ENCODE measurements around the gene STIP1. TPM values are rescaled to one million over a fixed set of nuclear protein-coding genes. Genes with fewer than 3 reads are reported as not detected.

STIP1 gene
- total and polyA plus RNA-seq, 7 donors: 124 to 207 (median 171) TPM

- Histone ChIP-seq H3K27me3 (ENCODE audit: insufficient read depth in 3 of 3, low read length in 2 of 3) (no peaks in the 10 kb centered on the region), H3K4me3 (peak overlapping the region; percentile 89), H3K9me3 (no peaks in the 10 kb centered on the region), H3K27ac (no peak overlapping the region), H3K36me3 (ENCODE audit: insufficient read depth in 1 of 2, low read depth in 1 of 2) (peaks cover 0 to 7% of the 10 kb centered on the region in 2 donors), H3K4me1 (peaks cover 36% of the 10 kb centered on the region)
- ATAC-seq: no peak
- intact Hi-C loops (cut with DNase I): loop anchor here (2.0 to 5.0 kb wide), 2 partner anchors 19 to 53 kb away; partner anchors contain the start of gene CATSPERZ (in 1 of the 2)
- no peak for DNase-seq
- TF ChIP-seq, protein P1, sequence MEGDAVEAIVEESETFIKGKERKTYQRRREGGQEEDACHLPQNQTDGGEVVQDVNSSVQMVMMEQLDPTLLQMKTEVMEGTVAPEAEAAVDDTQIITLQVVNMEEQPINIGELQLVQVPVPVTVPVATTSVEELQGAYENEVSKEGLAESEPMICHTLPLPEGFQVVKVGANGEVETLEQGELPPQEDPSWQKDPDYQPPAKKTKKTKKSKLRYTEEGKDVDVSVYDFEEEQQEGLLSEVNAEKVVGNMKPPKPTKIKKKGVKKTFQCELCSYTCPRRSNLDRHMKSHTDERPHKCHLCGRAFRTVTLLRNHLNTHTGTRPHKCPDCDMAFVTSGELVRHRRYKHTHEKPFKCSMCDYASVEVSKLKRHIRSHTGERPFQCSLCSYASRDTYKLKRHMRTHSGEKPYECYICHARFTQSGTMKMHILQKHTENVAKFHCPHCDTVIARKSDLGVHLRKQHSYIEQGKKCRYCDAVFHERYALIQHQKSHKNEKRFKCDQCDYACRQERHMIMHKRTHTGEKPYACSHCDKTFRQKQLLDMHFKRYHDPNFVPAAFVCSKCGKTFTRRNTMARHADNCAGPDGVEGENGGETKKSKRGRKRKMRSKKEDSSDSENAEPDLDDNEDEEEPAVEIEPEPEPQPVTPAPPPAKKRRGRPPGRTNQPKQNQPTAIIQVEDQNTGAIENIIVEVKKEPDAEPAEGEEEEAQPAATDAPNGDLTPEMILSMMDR (IDR thresholded peaks at IDR 0.05): no peak
- 90 to 96% (median 91%) methylated on average over 8 of the region's 8 CpGs for WGBS, 3 donors
Measured at GRCh38 chr11:64249563-64250414, 63.8 kb downstream of the STIP1 start.

- peaks cover 0 to 11% of the 10 kb centered on the region in 2 donors for H3K36me3 ChIP-seq (ENCODE audit: insufficient read depth in 1 of 2, low read depth in 1 of 2)
- peak overlapping the region; percentile 89 for H3K4me3 ChIP-seq
- no peak overlapping the region for H3K27ac ChIP-seq
- ATAC-seq (peak in 1 of 4 donors; percentile 1), DNase-seq (no peak)
- H3K27me3 ChIP-seq (ENCODE audit: insufficient read depth in 3 of 3, low read length in 2 of 3): no peaks in the 10 kb centered on the region
- H3K4me1 ChIP-seq: peaks cover 36% of the 10 kb centered on the region
- TF ChIP-seq, protein P1 (IDR thresholded peaks at IDR 0.05): no peak
- no peaks in the 10 kb centered on the region for H3K9me3 ChIP-seq
- intact Hi-C loops (cut with DNase I): loop anchor here (2.0 to 5.0 kb wide), 2 partner anchors 18 to 52 kb away; partner anchors contain the start of gene CATSPERZ (in 1 of the 2)
- 23 to 32% (median 24%) methylated on average over 12 to 13 of the region's 13 CpGs for WGBS, 3 donors
Measured at GRCh38 chr11:64250415-64251015, 64.5 kb downstream of the STIP1 start.

- TF ChIP-seq, protein P1 (IDR thresholded peaks at IDR 0.05): peak; percentile 83
- intact Hi-C loops (cut with DNase I): loop anchor here (2.0 to 5.0 kb wide), 2 partner anchors 18 to 51 kb away; partner anchors contain the start of gene CATSPERZ (in 1 of the 2)
- H3K4me1 ChIP-seq: peaks cover 36% of the 10 kb centered on the region
- H3K27ac ChIP-seq: peak within 1 kb of the TSS; percentile 75
- 0 to 1% (median 0%) methylated on average over 27 to 75 of the region's 75 CpGs for WGBS, 3 donors
- H3K4me3 ChIP-seq: peak within 1 kb of the TSS; percentile 89
- ATAC-seq: peak; percentile 58 to 67 (median 64)
- no peaks in the 10 kb centered on the region for H3K27me3 ChIP-seq (ENCODE audit: insufficient read depth in 3 of 3, low read length in 2 of 3)
- DNase-seq: peak; percentile 55 to 82
- H3K36me3 ChIP-seq (ENCODE audit: insufficient read depth in 1 of 2, low read depth in 1 of 2): peaks cover 0 to 18% of the 10 kb centered on the region in 2 donors
- H3K9me3 ChIP-seq: no peaks in the 10 kb centered on the region
Measured at GRCh38 chr11:64251016-64251752, 65.2 kb downstream of the STIP1 start, which contains the start of gene PLCB3. Gene PLCB3 (plus strand): TSS chr11:64251530. CDS start chr11:64251650, 120 bp downstream.

DNA sequence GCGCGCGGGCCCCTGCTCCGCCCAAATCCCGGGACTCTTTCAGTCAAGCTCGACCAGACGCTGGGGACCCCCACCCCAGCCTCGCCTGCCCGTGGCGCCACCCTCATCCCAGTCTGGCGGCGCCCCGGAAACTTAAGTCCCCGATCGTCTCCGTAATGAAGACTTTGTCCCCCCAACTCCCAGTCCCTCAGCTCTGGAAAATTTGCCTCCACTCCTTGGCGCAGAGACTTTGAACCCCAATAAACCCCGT, 65.7 kb downstream of the STIP1 start:
- DNase-seq: no peak
- TF ChIP-seq, protein P1 (IDR thresholded peaks at IDR 0.05): no peak
- H3K27ac ChIP-seq: peak overlapping the region; percentile 75
- H3K27me3 ChIP-seq (ENCODE audit: insufficient read depth in 3 of 3, low read length in 2 of 3): no peaks in the 10 kb centered on the region
- H3K4me3 ChIP-seq: peak overlapping the region; percentile 89
- no peak for ATAC-seq
- WGBS, 3 donors: 0 to 1% (median 0%) methylated on average over 10 to 18 of the region's 18 CpGs
- H3K4me1 ChIP-seq: peaks cover 36% of the 10 kb centered on the region
- H3K9me3 ChIP-seq: no peaks in the 10 kb centered on the region
- intact Hi-C loops (cut with DNase I): loop anchor here (2.0 to 5.0 kb wide), 2 partner anchors 17 to 51 kb away; partner anchors contain the start of gene CATSPERZ (in 1 of the 2)
- H3K36me3 ChIP-seq (ENCODE audit: insufficient read depth in 1 of 2, low read depth in 1 of 2): peaks cover 0 to 23% of the 10 kb centered on the region in 2 donors

Data from psoas muscle (tissue), 8 donors.